ENCODE results near the gene MCF2. TPM values are rescaled to one million over a fixed set of nuclear protein-coding genes. Genes with fewer than 3 reads are reported as not detected.

Gene MCF2
- total and polyA plus RNA-seq, 8 donors = 0.05 to 0.20 (median 0.09) TPM

- DNase-seq = no peak
- H3K27me3 ChIP-seq = no peaks in the 10 kb centered on the region
- H3K4me3 ChIP-seq = no peak overlapping the region
- WGBS, 2 donors = 33 to 42% methylated on average over 5 of the region's 5 CpGs
- no peaks in the 10 kb centered on the region for H3K4me1 ChIP-seq
- no peak overlapping the region for H3K27ac ChIP-seq
- no peaks in the 10 kb centered on the region for H3K36me3 ChIP-seq
- ATAC-seq = no peak
- no peak for FAIRE-seq
- intact Hi-C loops (cut with DNase I) = no loop called here
- TF ChIP-seq CTCF (IDR thresholded peaks at IDR 0.05) = no peak
- H3K9me3 ChIP-seq = no peaks in the 10 kb centered on the region
These were observed 12.2 kb upstream of the MCF2 start for GRCh38 chrX:139720136-139720535.

- H3K27ac ChIP-seq = no peak overlapping the region
- TF ChIP-seq CTCF (IDR thresholded peaks at IDR 0.05) = no peak
These were observed 5.3 kb downstream of the MCF2 start for GRCh38 chrX:139702658-139703057.

GRCh38 chrX:139692908-139693307 lies 15.1 kb downstream of the MCF2 start:
- no peaks in the 10 kb centered on the region for H3K27me3 ChIP-seq
- no peak overlapping the region for H3K4me3 ChIP-seq
- no peaks in the 10 kb centered on the region for H3K9me3 ChIP-seq
- no peaks in the 10 kb centered on the region for H3K36me3 ChIP-seq
- H3K4me1 ChIP-seq = no peaks in the 10 kb centered on the region
- ATAC-seq = no peak
- no peak overlapping the region for H3K27ac ChIP-seq
- TF ChIP-seq CTCF (IDR thresholded peaks at IDR 0.05) = no peak
- no peak for FAIRE-seq
- 39 to 43% methylated on average over 8 of the region's 8 CpGs for WGBS, 2 donors
- no peak for DNase-seq
- intact Hi-C loops (cut with DNase I) = no loop called here

More at GRCh38 chrX:139702658-139703057, 5.3 kb downstream of the MCF2 start:
- no peak overlapping the region for H3K4me3 ChIP-seq
- H3K9me3 ChIP-seq = no peaks in the 10 kb centered on the region
- DNase-seq (no peak), ATAC-seq (no peak), FAIRE-seq (no peak)
- peaks cover 0 to 8% (median 0%) of the 10 kb centered on the region in 4 donors for H3K27me3 ChIP-seq
- no peaks in the 10 kb centered on the region for H3K4me1 ChIP-seq
- intact Hi-C loops (cut with DNase I) = no loop called here
- WGBS, 2 donors = 65 to 78% methylated on average over 3 of the region's 3 CpGs
- no peaks in the 10 kb centered on the region for H3K36me3 ChIP-seq

GRCh38 chrX:139692506-139692849 lies 15.5 kb downstream of the MCF2 start:
- TF ChIP-seq CTCF (IDR thresholded peaks at IDR 0.05) = no peak
- peak in 5 of 6 donors; percentile 18 to 45 (median 31) for DNase-seq
- intact Hi-C loops (cut with DNase I) = no loop called here
- 8 to 29% methylated on average over 11 of the region's 11 CpGs for WGBS, 2 donors
- no peaks in the 10 kb centered on the region for H3K9me3 ChIP-seq
- peak overlapping the region in 2 of 4 donors; percentile 34 to 45 for H3K4me3 ChIP-seq
- ATAC-seq = peak; percentile 67 to 85 (median 74)
- FAIRE-seq = no peak
- H3K27ac ChIP-seq = no peak overlapping the region
- H3K36me3 ChIP-seq = no peaks in the 10 kb centered on the region
- no peaks in the 10 kb centered on the region for H3K4me1 ChIP-seq
- H3K27me3 ChIP-seq = no peaks in the 10 kb centered on the region

GRCh38 chrX:139691843-139692505 lies 16.0 kb downstream of the MCF2 start:
- Histone ChIP-seq H3K27me3 (no peaks in the 10 kb centered on the region), H3K4me1 (no peaks in the 10 kb centered on the region), H3K36me3 (no peaks in the 10 kb centered on the region), H3K4me3 (peak overlapping the region in 2 of 4 donors; percentile 34 to 45), H3K9me3 (no peaks in the 10 kb centered on the region), H3K27ac (no peak overlapping the region)
- DNase-seq (peak in 4 of 6 donors; percentile 12 to 59 (median 38)), ATAC-seq (peak; percentile 71 to 77 (median 75)), FAIRE-seq (no peak)
- intact Hi-C loops (cut with DNase I) = no loop called here
- 1 to 26% methylated on average over 44 to 52 of the region's 52 CpGs for WGBS, 2 donors
- TF ChIP-seq CTCF (IDR thresholded peaks at IDR 0.05) = no peak

All from pancreas (tissue), 10 donors.